Measurements from ENCODE around the gene DDI1.

The DDI1 gene

DNA sequence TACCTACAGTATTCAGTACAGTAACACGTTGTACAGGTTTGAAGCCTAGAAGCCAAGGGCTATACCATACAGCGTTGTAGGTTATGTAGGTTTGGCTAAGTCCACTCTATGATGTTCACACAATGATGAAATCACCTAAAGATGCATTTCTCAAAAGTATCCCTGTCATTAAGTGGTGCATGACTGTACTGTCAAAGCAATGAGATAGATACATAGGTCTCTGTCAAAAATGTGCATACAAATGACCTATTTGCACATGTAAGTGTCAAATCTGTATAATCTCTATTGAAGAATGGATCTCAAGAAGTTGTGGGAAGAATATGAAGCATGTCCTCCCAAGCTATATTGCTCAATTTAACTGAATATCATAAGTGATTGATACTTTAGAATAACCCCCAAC, 11.9 kb upstream of the DDI1 start:
- H3K4me1 ChIP-seq (ENCODE audit: control insufficient read depth, low read length) = no peaks in the 10 kb centered on the region
- H3K9me3 ChIP-seq (ENCODE audit: control insufficient read depth, insufficient read depth, low read length) = no peaks in the 10 kb centered on the region
- no peak overlapping the region for H3K4me2 ChIP-seq (ENCODE audit: low read length)
- no peaks in the 10 kb centered on the region; the same call in 1 of the 2 replicates for H3K9me2 ChIP-seq (replicated peaks; ENCODE audit: control insufficient read depth, low read length)
- no peaks in the 10 kb centered on the region for H3K79me2 ChIP-seq (ENCODE audit: control insufficient read depth, low read length)
- no peaks in the 10 kb centered on the region for H3K27me3 ChIP-seq (ENCODE audit: control insufficient read depth, low read length)
- no peak for TF ChIP-seq EZH2phosphoT487 (IDR thresholded peaks at IDR 0.05; ENCODE audit: borderline replicate concordance, low read length)
- TF ChIP-seq, protein P1, sequence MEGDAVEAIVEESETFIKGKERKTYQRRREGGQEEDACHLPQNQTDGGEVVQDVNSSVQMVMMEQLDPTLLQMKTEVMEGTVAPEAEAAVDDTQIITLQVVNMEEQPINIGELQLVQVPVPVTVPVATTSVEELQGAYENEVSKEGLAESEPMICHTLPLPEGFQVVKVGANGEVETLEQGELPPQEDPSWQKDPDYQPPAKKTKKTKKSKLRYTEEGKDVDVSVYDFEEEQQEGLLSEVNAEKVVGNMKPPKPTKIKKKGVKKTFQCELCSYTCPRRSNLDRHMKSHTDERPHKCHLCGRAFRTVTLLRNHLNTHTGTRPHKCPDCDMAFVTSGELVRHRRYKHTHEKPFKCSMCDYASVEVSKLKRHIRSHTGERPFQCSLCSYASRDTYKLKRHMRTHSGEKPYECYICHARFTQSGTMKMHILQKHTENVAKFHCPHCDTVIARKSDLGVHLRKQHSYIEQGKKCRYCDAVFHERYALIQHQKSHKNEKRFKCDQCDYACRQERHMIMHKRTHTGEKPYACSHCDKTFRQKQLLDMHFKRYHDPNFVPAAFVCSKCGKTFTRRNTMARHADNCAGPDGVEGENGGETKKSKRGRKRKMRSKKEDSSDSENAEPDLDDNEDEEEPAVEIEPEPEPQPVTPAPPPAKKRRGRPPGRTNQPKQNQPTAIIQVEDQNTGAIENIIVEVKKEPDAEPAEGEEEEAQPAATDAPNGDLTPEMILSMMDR (IDR thresholded peaks at IDR 0.05; ENCODE audit: low read depth, low read length, poor library complexity, severe bottlenecking) = no peak
- H3K4me3 ChIP-seq (ENCODE audit: low read length) = no peak overlapping the region
- no peak overlapping the region for H3K27ac ChIP-seq (ENCODE audit: low read depth, low read length)
- no peaks in the 10 kb centered on the region for H4K20me1 ChIP-seq (ENCODE audit: control insufficient read depth, insufficient read depth, low read depth, low read length)
- H3F3A ChIP-seq (ENCODE audit: control insufficient read depth, insufficient read depth) = no peaks in the 10 kb centered on the region
- H3K36me3 ChIP-seq (ENCODE audit: control insufficient read depth, low read length) = no peaks in the 10 kb centered on the region

DNA sequence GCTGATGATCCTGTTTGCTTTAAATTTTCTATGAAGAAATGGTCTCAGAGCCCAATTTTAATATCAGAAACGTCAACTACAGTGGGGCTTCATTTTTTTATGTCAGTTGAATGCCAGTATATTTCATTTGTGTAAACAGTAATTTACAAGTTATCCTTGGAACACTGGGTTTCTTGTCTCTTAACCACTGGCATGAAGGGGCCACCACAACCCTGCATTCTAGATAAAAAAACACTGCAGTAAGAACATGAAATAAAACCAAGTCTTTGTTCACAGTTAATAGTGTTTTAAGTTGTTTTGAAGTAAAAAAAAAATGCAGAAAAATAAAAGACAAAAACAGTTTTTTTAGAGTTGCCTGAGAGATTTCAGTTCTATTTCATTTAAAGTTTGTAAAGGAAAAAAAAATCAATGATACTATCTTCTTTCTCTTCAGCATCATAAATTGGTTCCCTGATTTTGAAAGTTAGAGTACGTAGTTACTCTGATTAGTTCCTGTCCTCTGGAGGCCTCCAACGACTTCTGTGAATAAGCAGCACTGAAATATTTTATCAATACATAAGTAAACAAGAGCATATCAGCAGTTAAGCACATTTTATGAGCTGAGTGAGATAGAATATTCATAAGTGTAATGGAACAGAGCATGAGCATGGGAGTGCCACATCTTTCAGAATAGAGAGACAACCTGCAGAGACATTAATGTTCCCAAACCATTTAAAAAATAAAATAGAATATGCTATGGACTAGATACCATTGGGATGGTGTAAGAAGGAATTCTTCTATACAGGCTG, 7.8 kb upstream of the DDI1 start:
- H3K9me3 ChIP-seq (ENCODE audit: control insufficient read depth, insufficient read depth, low read length) = no peaks in the 10 kb centered on the region
- no peak overlapping the region for H3K4me3 ChIP-seq (ENCODE audit: low read length)
- no peak overlapping the region for H3K4me2 ChIP-seq (ENCODE audit: low read length)
- TF ChIP-seq, protein P1 (IDR thresholded peaks at IDR 0.05; ENCODE audit: low read depth, low read length, poor library complexity, severe bottlenecking) = no peak
- TF ChIP-seq EZH2phosphoT487 (IDR thresholded peaks at IDR 0.05; ENCODE audit: borderline replicate concordance, low read length) = no peak
- H3K4me1 ChIP-seq (ENCODE audit: control insufficient read depth, low read length) = no peaks in the 10 kb centered on the region
- no peaks in the 10 kb centered on the region; the same call in 1 of the 2 replicates for H3K9me2 ChIP-seq (replicated peaks; ENCODE audit: control insufficient read depth, low read length)
- no peaks in the 10 kb centered on the region for H3K79me2 ChIP-seq (ENCODE audit: control insufficient read depth, low read length)
- no peaks in the 10 kb centered on the region for H3K27me3 ChIP-seq (ENCODE audit: control insufficient read depth, low read length)
- no peaks in the 10 kb centered on the region for H3K36me3 ChIP-seq (ENCODE audit: control insufficient read depth, low read length)
- H4K20me1 ChIP-seq (ENCODE audit: control insufficient read depth, insufficient read depth, low read depth, low read length) = no peaks in the 10 kb centered on the region
- no peaks in the 10 kb centered on the region for H3F3A ChIP-seq (ENCODE audit: control insufficient read depth, insufficient read depth)
- no peak overlapping the region for H3K27ac ChIP-seq (ENCODE audit: low read depth, low read length)

DNA sequence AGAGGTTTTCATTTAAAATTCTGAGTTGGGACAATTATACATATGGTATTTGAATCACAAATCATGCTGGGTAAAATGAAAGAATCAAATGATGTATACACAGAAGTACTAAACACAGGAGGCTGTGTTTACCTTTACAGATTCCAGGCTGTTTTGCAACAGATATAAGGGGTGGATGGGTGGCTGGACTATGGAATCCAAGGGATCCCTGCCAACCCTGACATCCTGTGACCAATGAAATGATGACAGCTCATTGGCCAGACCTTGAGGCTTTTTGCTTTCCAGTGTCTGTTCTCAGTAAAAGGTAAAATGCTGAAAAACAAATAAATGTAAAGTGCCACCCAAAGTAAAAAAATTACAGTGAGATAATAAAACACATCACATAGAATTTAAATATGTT, 3.3 kb upstream of the DDI1 start:
- no peaks in the 10 kb centered on the region for H3F3A ChIP-seq (ENCODE audit: control insufficient read depth, insufficient read depth)
- H3K27ac ChIP-seq (ENCODE audit: low read depth, low read length) = no peak overlapping the region
- H3K9me2 ChIP-seq (replicated peaks; ENCODE audit: control insufficient read depth, low read length) = no peaks in the 10 kb centered on the region
- H3K27me3 ChIP-seq (ENCODE audit: control insufficient read depth, low read length) = no peaks in the 10 kb centered on the region
- H3K4me3 ChIP-seq (ENCODE audit: low read length) = no peak overlapping the region
- no peaks in the 10 kb centered on the region for H3K79me2 ChIP-seq (ENCODE audit: control insufficient read depth, low read length)
- no peaks in the 10 kb centered on the region for H3K4me1 ChIP-seq (ENCODE audit: control insufficient read depth, low read length)
- TF ChIP-seq EZH2phosphoT487 (IDR thresholded peaks at IDR 0.05; ENCODE audit: borderline replicate concordance, low read length) = no peak
- TF ChIP-seq, protein P1 (IDR thresholded peaks at IDR 0.05; ENCODE audit: low read depth, low read length, poor library complexity, severe bottlenecking) = no peak
- no peaks in the 10 kb centered on the region for H4K20me1 ChIP-seq (ENCODE audit: control insufficient read depth, insufficient read depth, low read depth, low read length)
- no peaks in the 10 kb centered on the region for H3K9me3 ChIP-seq (ENCODE audit: control insufficient read depth, insufficient read depth, low read length)
- no peaks in the 10 kb centered on the region for H3K36me3 ChIP-seq (ENCODE audit: control insufficient read depth, low read length)
- no peak overlapping the region for H3K4me2 ChIP-seq (ENCODE audit: low read length)
